ENCODE measurements around the gene THBS2. TPM values are rescaled to one million over a fixed set of nuclear protein-coding genes. Genes with fewer than 3 reads are reported as not detected.

Gene THBS2
- total and polyA plus RNA-seq, 2 of the 4 experiments (the other 2 are of a cell fraction): 97.3 to 113 TPM

DNA sequence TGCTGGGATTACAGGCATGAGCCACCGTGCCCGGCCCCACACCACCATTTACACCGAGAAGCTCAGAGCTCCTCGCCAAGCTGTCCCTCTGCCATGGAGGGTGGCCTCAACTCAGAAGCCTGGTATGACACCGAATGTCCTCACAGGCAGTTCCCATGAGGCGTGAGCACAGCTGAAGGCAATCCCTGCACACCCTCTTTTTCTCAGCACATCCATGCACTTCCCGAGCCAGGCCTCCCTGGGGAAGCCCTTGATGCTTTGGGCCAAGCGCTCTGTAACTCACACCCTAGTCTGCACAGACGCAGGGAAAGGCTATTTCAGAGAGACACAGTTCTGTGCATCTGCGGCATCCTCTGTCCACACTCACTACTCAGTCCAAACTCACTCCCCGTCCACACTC lies 18.4 kb downstream of the THBS2 start:
- H3K4me1 ChIP-seq (ENCODE audit: control insufficient read depth, insufficient read depth, low read length): no peaks in the 10 kb centered on the region; the same call in 1 of the 2 replicates
- CTCF ChIA-PET: no interaction called here
- H4K8ac ChIP-seq (ENCODE audit: low read depth in 2 of 2, low read length in 2 of 2): no peak overlapping the region
- H4K5ac ChIP-seq (ENCODE audit: low read depth, low read length): no peak overlapping the region
- no peak overlapping the region for H2BK20ac ChIP-seq (ENCODE audit: low read depth, low read length)
- 0 out of 2 replicates have a peak, but pooled peaks cover 12% of the 10 kb centered on the region for H3K9me1 ChIP-seq (ENCODE audit: insufficient read depth, low read length)
- H2AFZ ChIP-seq (replicated peaks; ENCODE audit: low read length, poor library complexity): peak overlapping the region; percentile 14
- H3K4me3 ChIP-seq (ENCODE audit: insufficient read depth, low read depth, low read length): no peak overlapping the region
- no peak overlapping the region for H3K27ac ChIP-seq (ENCODE audit: insufficient read depth, low read length)
- no peak overlapping the region for H3K4me2 ChIP-seq (ENCODE audit: low read depth, low read length)
- no peak overlapping the region for H4K91ac ChIP-seq (ENCODE audit: insufficient read depth, low read depth, low read length)
- H4K20me1 ChIP-seq (ENCODE audit: insufficient read depth, low read length): no peaks in the 10 kb centered on the region; the same call in 1 of the 2 replicates
- intact Hi-C loops (cut with micrococcal nuclease): no loop called here
- ATAC-seq (ENCODE audit: low read depth) (no peak), DNase-seq (no peak)
- no TSS peak for BruUV-seq (replicated peaks)
- H3K9ac ChIP-seq (ENCODE audit: low read depth, low read length): no peak overlapping the region
- no peaks in the 10 kb centered on the region for H3K9me3 ChIP-seq (ENCODE audit: control insufficient read depth, insufficient read depth, low read length)
- H3K79me1 ChIP-seq (ENCODE audit: low read depth in 1 of 2, low read length in 2 of 2): no peaks in the 10 kb centered on the region
- H2BK15ac ChIP-seq (ENCODE audit: low read depth, low read length): no peak overlapping the region
- H3K14ac ChIP-seq (replicated peaks; ENCODE audit: low read depth, low read length): no peak overlapping the region
- dilution Hi-C loops (cut with HindIII; ENCODE audit: low sequenced_read_pairs, unreplicated experiment): no loop called here
- POLR2A ChIA-PET (ENCODE audit: unreplicated experiment): no interaction called here
- WGBS, 2 experiments (ENCODE audit: extremely low coverage in 2 of 2, insufficient read length in 1 of 2): 96% methylated on average over 5 of the region's 11 CpGs; no CpG with 5 or more reads in 1 of the 2 experiments
- TF ChIP-seq MAFK (IDR thresholded peaks at IDR 0.05; ENCODE audit: low read depth, low read length): no peak
- no peak for TF ChIP-seq MXI1 (IDR thresholded peaks at IDR 0.05; ENCODE audit: borderline replicate concordance, low read depth, low read length)
- no peak for TF ChIP-seq RAD21 (IDR thresholded peaks at IDR 0.05; ENCODE audit: low read length)
- TF ChIP-seq CHD1 (IDR thresholded peaks at IDR 0.05; ENCODE audit: low read depth, low read length): no peak
- no peak for TF ChIP-seq BHLHE40 (IDR thresholded peaks at IDR 0.05; ENCODE audit: low read depth, low read length)
- TF ChIP-seq MAZ (IDR thresholded peaks at IDR 0.05; ENCODE audit: borderline replicate concordance, low read depth, low read length): no peak
- no peak for TF ChIP-seq NFE2L2 (IDR thresholded peaks at IDR 0.05; ENCODE audit: low read depth, low read length)
- no peak for TF ChIP-seq CEBPB (IDR thresholded peaks at IDR 0.05; ENCODE audit: low read depth, low read length)
- TF ChIP-seq RFX5 (IDR thresholded peaks at IDR 0.05; ENCODE audit: low read depth, low read length): no peak
- TF ChIP-seq, protein P1, sequence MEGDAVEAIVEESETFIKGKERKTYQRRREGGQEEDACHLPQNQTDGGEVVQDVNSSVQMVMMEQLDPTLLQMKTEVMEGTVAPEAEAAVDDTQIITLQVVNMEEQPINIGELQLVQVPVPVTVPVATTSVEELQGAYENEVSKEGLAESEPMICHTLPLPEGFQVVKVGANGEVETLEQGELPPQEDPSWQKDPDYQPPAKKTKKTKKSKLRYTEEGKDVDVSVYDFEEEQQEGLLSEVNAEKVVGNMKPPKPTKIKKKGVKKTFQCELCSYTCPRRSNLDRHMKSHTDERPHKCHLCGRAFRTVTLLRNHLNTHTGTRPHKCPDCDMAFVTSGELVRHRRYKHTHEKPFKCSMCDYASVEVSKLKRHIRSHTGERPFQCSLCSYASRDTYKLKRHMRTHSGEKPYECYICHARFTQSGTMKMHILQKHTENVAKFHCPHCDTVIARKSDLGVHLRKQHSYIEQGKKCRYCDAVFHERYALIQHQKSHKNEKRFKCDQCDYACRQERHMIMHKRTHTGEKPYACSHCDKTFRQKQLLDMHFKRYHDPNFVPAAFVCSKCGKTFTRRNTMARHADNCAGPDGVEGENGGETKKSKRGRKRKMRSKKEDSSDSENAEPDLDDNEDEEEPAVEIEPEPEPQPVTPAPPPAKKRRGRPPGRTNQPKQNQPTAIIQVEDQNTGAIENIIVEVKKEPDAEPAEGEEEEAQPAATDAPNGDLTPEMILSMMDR (conservative IDR thresholded peaks at IDR 0.05; ENCODE audit: low read depth, low read length): no peak
- no peak for TF ChIP-seq RCOR1 (IDR thresholded peaks at IDR 0.05; ENCODE audit: insufficient replicate concordance, low read length)
- no peak for TF ChIP-seq USF2 (IDR thresholded peaks at IDR 0.05; ENCODE audit: low read depth, low read length)
- no peak for TF ChIP-seq SMC3 (IDR thresholded peaks at IDR 0.05; ENCODE audit: low read depth, low read length)
- no peak for TF ChIP-seq FOS (IDR thresholded peaks at IDR 0.05; ENCODE audit: low read depth, low read length)
- TF ChIP-seq POLR2A (IDR thresholded peaks at IDR 0.05; ENCODE audit: low read depth, low read length): no peak
- no peak overlapping the region for H3K23ac ChIP-seq (ENCODE audit: low read depth, low read length)
- no peak overlapping the region for H3K56ac ChIP-seq (ENCODE audit: extremely low read depth, insufficient read depth, low read length)
- no peak overlapping the region for H2BK5ac ChIP-seq (ENCODE audit: low read depth, low read length, poor library complexity, severe bottlenecking)
- peaks cover 61% of the 10 kb centered on the region for H3K36me3 ChIP-seq (ENCODE audit: control insufficient read depth, insufficient read depth, low read length)
- no peak overlapping the region for H3K18ac ChIP-seq (ENCODE audit: low read depth, low read length)
- H3K27me3 ChIP-seq (ENCODE audit: control insufficient read depth, insufficient read depth, low read length): no peaks in the 10 kb centered on the region
- 0 out of 2 replicates have a peak overlapping the region, but pooled peaks have one; percentile 0 for H2AK5ac ChIP-seq (ENCODE audit: low read depth, low read length)
- no peak overlapping the region for H3K4ac ChIP-seq (ENCODE audit: low read depth, low read length)
- no peak overlapping the region for H2AK9ac ChIP-seq (replicated peaks; ENCODE audit: low read depth, low read length, poor library complexity)
- no peak overlapping the region for H2BK120ac ChIP-seq (ENCODE audit: low read depth, low read length)
- in situ Hi-C loops (cut with MboI; ENCODE audit: low sequenced_read_pairs): no loop called here
